ENCODE data around the gene PARL.

Gene PARL

GRCh38 chr3:183913580-183913920, 28.9 kb upstream of the PARL start:
- Histone ChIP-seq H4K20me1 (ENCODE audit: insufficient read depth, low read length) (no peaks in the 10 kb centered on the region), H3K4me3 (ENCODE audit: low read length) (no peak overlapping the region), H3K36me3 (replicated peaks; ENCODE audit: insufficient read depth, low read length) (no peaks in the 10 kb centered on the region), H3K4me2 (ENCODE audit: low read depth, low read length) (no peak overlapping the region), H2AFZ (ENCODE audit: low read length) (no peak overlapping the region), H3K79me2 (ENCODE audit: low read length) (no peaks in the 10 kb centered on the region), H3F3A (ENCODE audit: insufficient read depth, low read length) (no peaks in the 10 kb centered on the region), H3K27me3 (replicated peaks; ENCODE audit: insufficient read depth, low read length) (no peaks in the 10 kb centered on the region), H3K4me1 (ENCODE audit: low read length) (no peaks in the 10 kb centered on the region), H3K9me2 (replicated peaks; ENCODE audit: insufficient read depth, low read length) (no peaks in the 10 kb centered on the region), H3K9me3 (replicated peaks; ENCODE audit: insufficient read depth, low read length) (no peaks in the 10 kb centered on the region), H3K9ac (ENCODE audit: low read length) (no peak overlapping the region), H3K27ac (ENCODE audit: low read length) (no peak overlapping the region)
- DNase-seq, result no peak
- TF ChIP-seq EZH2 (optimal IDR thresholded peaks at IDR 0.05; ENCODE audit: low read depth, low read length) (no peak), EZH2phosphoT487 (IDR thresholded peaks at IDR 0.05; ENCODE audit: low read length) (no peak), CTCF (IDR thresholded peaks at IDR 0.05; ENCODE audit: low read length) (no peak)

GRCh38 chr3:183912895-183913579, 28.4 kb upstream of the PARL start:
- Histone ChIP-seq H3K4me3 (ENCODE audit: low read length) (no peak overlapping the region), H3K27ac (ENCODE audit: low read length) (no peak overlapping the region), H3K4me2 (ENCODE audit: low read depth, low read length) (no peak overlapping the region), H3K9me2 (replicated peaks; ENCODE audit: insufficient read depth, low read length) (no peaks in the 10 kb centered on the region), H3F3A (ENCODE audit: insufficient read depth, low read length) (no peaks in the 10 kb centered on the region), H3K9me3 (replicated peaks; ENCODE audit: insufficient read depth, low read length) (no peaks in the 10 kb centered on the region), H4K20me1 (ENCODE audit: insufficient read depth, low read length) (no peaks in the 10 kb centered on the region), H3K4me1 (ENCODE audit: low read length) (no peaks in the 10 kb centered on the region), H3K27me3 (replicated peaks; ENCODE audit: insufficient read depth, low read length) (no peaks in the 10 kb centered on the region), H2AFZ (ENCODE audit: low read length) (no peak overlapping the region), H3K36me3 (replicated peaks; ENCODE audit: insufficient read depth, low read length) (no peaks in the 10 kb centered on the region), H3K9ac (ENCODE audit: low read length) (no peak overlapping the region), H3K79me2 (ENCODE audit: low read length) (no peaks in the 10 kb centered on the region)
- TF ChIP-seq EZH2 (optimal IDR thresholded peaks at IDR 0.05; ENCODE audit: low read depth, low read length) (no peak), EZH2phosphoT487 (IDR thresholded peaks at IDR 0.05; ENCODE audit: low read length) (no peak)
- DNase-seq, result no peak

- DNase-seq, result no peak
- Histone ChIP-seq H3K4me3 (ENCODE audit: low read length) (no peak overlapping the region), H3K9ac (ENCODE audit: low read length) (no peak overlapping the region), H2AFZ (ENCODE audit: low read length) (no peak overlapping the region), H3K4me1 (ENCODE audit: low read length) (no peaks in the 10 kb centered on the region), H3K36me3 (replicated peaks; ENCODE audit: insufficient read depth, low read length) (no peaks in the 10 kb centered on the region), H3K4me2 (ENCODE audit: low read depth, low read length) (no peak overlapping the region), H3K79me2 (ENCODE audit: low read length) (no peaks in the 10 kb centered on the region), H3F3A (ENCODE audit: insufficient read depth, low read length) (no peaks in the 10 kb centered on the region), H4K20me1 (ENCODE audit: insufficient read depth, low read length) (no peaks in the 10 kb centered on the region), H3K9me2 (replicated peaks; ENCODE audit: insufficient read depth, low read length) (no peaks in the 10 kb centered on the region), H3K27me3 (replicated peaks; ENCODE audit: insufficient read depth, low read length) (no peaks in the 10 kb centered on the region), H3K27ac (ENCODE audit: low read length) (no peak overlapping the region), H3K9me3 (replicated peaks; ENCODE audit: insufficient read depth, low read length) (no peaks in the 10 kb centered on the region)
- TF ChIP-seq EZH2 (optimal IDR thresholded peaks at IDR 0.05; ENCODE audit: low read depth, low read length) (no peak), CTCF (IDR thresholded peaks at IDR 0.05; ENCODE audit: low read length) (no peak), EZH2phosphoT487 (IDR thresholded peaks at IDR 0.05; ENCODE audit: low read length) (no peak)
Measured at GRCh38 chr3:183911763-183912506, 27.3 kb upstream of the PARL start.

GRCh38 chr3:183911087-183911486, 26.4 kb upstream of the PARL start:
- Histone ChIP-seq H3K27ac (ENCODE audit: low read length) (no peak overlapping the region), H3F3A (ENCODE audit: insufficient read depth, low read length) (no peaks in the 10 kb centered on the region), H3K79me2 (ENCODE audit: low read length) (no peaks in the 10 kb centered on the region), H3K9ac (ENCODE audit: low read length) (no peak overlapping the region), H3K9me2 (replicated peaks; ENCODE audit: insufficient read depth, low read length) (no peaks in the 10 kb centered on the region), H3K4me3 (ENCODE audit: low read length) (no peak overlapping the region), H3K4me1 (ENCODE audit: low read length) (no peaks in the 10 kb centered on the region), H3K9me3 (replicated peaks; ENCODE audit: insufficient read depth, low read length) (no peaks in the 10 kb centered on the region), H2AFZ (ENCODE audit: low read length) (no peak overlapping the region), H3K36me3 (replicated peaks; ENCODE audit: insufficient read depth, low read length) (no peaks in the 10 kb centered on the region), H4K20me1 (ENCODE audit: insufficient read depth, low read length) (no peaks in the 10 kb centered on the region), H3K27me3 (replicated peaks; ENCODE audit: insufficient read depth, low read length) (no peaks in the 10 kb centered on the region), H3K4me2 (ENCODE audit: low read depth, low read length) (no peak overlapping the region)
- TF ChIP-seq CTCF (IDR thresholded peaks at IDR 0.05; ENCODE audit: low read length) (no peak), EZH2phosphoT487 (IDR thresholded peaks at IDR 0.05; ENCODE audit: low read length) (no peak), EZH2 (optimal IDR thresholded peaks at IDR 0.05; ENCODE audit: low read depth, low read length) (no peak)
- no peak for DNase-seq

All from MM.1S (cell line).